ENCODE results near the gene HS3ST6.
"Not testable (repeated sequence)": the region's sequence is repeated elsewhere in the genome, so short reads cannot be mapped to it uniquely, and the experiment has no call there.

GRCh38 chr16:1881172-1881571 lies 37.0 kb downstream of the HS3ST6 start:
- TF ChIP-seq, protein P1, sequence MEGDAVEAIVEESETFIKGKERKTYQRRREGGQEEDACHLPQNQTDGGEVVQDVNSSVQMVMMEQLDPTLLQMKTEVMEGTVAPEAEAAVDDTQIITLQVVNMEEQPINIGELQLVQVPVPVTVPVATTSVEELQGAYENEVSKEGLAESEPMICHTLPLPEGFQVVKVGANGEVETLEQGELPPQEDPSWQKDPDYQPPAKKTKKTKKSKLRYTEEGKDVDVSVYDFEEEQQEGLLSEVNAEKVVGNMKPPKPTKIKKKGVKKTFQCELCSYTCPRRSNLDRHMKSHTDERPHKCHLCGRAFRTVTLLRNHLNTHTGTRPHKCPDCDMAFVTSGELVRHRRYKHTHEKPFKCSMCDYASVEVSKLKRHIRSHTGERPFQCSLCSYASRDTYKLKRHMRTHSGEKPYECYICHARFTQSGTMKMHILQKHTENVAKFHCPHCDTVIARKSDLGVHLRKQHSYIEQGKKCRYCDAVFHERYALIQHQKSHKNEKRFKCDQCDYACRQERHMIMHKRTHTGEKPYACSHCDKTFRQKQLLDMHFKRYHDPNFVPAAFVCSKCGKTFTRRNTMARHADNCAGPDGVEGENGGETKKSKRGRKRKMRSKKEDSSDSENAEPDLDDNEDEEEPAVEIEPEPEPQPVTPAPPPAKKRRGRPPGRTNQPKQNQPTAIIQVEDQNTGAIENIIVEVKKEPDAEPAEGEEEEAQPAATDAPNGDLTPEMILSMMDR (IDR thresholded peaks at IDR 0.05) = not testable (repeated sequence)
- TF ChIP-seq POLR2A (IDR thresholded peaks at IDR 0.05) = not testable (repeated sequence)
